SK-N-SH treated with all-trans-retinoic acid at 6 μM for 48 hours (cell line): Measurements from ENCODE around the gene LPXN.

Source experiments
- ATAC-seq: fragments of 200-7000 bp; cut with Tn5 transposase; 3 replicates; pipeline ENCODE4 v1.9.1; 2020; ENCODE audit warnings: mild to moderate bottlenecking, moderate library complexity
- BACH2 ChIP-seq: fragments of 250-450 bp; sonication (Bioruptor Pico); IDR thresholded peaks from 2 replicates; pipeline ENCODE4 v1.9.0; 2021; ENCODE audit warnings: mild to moderate bottlenecking, borderline replicate concordance
- CSDC2 ChIP-seq: fragments of 250-450 bp; sonication (Bioruptor Pico); IDR thresholded peaks from 2 replicates; pipeline ENCODE4 v1.5.0; 2020; ENCODE audit warnings: mild to moderate bottlenecking, moderate library complexity
- ESRRG ChIP-seq: fragments of 250-450 bp; sonication (Bioruptor Pico); IDR thresholded peaks from 2 replicates; pipeline ENCODE4 v1.6.1; 2021; ENCODE audit warnings: mild to moderate bottlenecking
- GLIS3 ChIP-seq: fragments of 250-450 bp; sonication (Bioruptor Pico); IDR thresholded peaks from 2 replicates; pipeline ENCODE4 v1.5.0; 2020; ENCODE audit warnings: mild to moderate bottlenecking, moderate library complexity
- ISL1 ChIP-seq: fragments of 250-450 bp; sonication (Bioruptor Pico); IDR thresholded peaks from 2 replicates; pipeline ENCODE4 v2.1.2; 2022; ENCODE audit warnings: mild to moderate bottlenecking, moderate library complexity
- OSR1 ChIP-seq: fragments of 250-450 bp; sonication (Bioruptor Pico); IDR thresholded peaks from 2 replicates; pipeline ENCODE4 v1.8.0; 2022; ENCODE audit warnings: moderate library complexity, mild to moderate bottlenecking, inconsistent platforms
- PPARA ChIP-seq: fragments of 250-450 bp; sonication (Bioruptor Pico); IDR thresholded peaks from 2 replicates; pipeline ENCODE4 v1.5.0; 2020; ENCODE audit warnings: mild to moderate bottlenecking, borderline replicate concordance
- ZC3H10 ChIP-seq: fragments of 250-450 bp; sonication (Bioruptor Pico); IDR thresholded peaks from 2 replicates; pipeline ENCODE4 v1.5.1; 2021; ENCODE audit warnings: mild to moderate bottlenecking, moderate library complexity
- ZFP3 ChIP-seq: fragments of 250-450 bp; sonication (Bioruptor Pico); IDR thresholded peaks from 2 replicates; pipeline ENCODE4 v1.5.0; 2020; ENCODE audit warnings: mild to moderate bottlenecking, moderate library complexity
- ZFP30 ChIP-seq: fragments of 450-650 bp; formaldehyde crosslinking; IDR thresholded peaks from 2 replicates; pipeline ENCODE4 v1.5.0; 2022; ENCODE audit warnings: mild to moderate bottlenecking, moderate library complexity
- ZNF70 ChIP-seq: fragments of 450-650 bp; formaldehyde crosslinking; IDR thresholded peaks from 2 replicates; pipeline ENCODE4 v1.5.0; 2020; ENCODE audit warnings: mild to moderate bottlenecking, moderate library complexity
- ZNF8 ChIP-seq: fragments of 450-650 bp; formaldehyde crosslinking; IDR thresholded peaks from 2 replicates; pipeline ENCODE4 v1.5.0; 2020; ENCODE audit warnings: mild to moderate bottlenecking, moderate library complexity
- TF ChIP-seq, protein P1 (sequence below): fragments of 250-450 bp; sonication (Bioruptor Pico); IDR thresholded peaks from 2 replicates; pipeline ENCODE4 v1.5.1; 2020; ENCODE audit warnings: low read depth, mild to moderate bottlenecking, moderate library complexity
- TF ChIP-seq, protein P2 (sequence below): fragments of 250-450 bp; sonication (Bioruptor Pico); IDR thresholded peaks from 2 replicates; pipeline ENCODE4 v1.8.0; 2020; ENCODE audit warnings: mild to moderate bottlenecking, moderate library complexity, borderline replicate concordance
- TF ChIP-seq, protein P3 (sequence below): fragments of 250-450 bp; sonication (Bioruptor Pico); IDR thresholded peaks from 2 replicates; pipeline ENCODE4 v1.5.0; 2020; ENCODE audit warnings: mild to moderate bottlenecking, moderate library complexity
- TF ChIP-seq, protein P4 (sequence below): fragments of 250-450 bp; sonication (Bioruptor Pico); IDR thresholded peaks from 2 replicates; pipeline ENCODE4 v1.5.1; 2021; ENCODE audit warnings: mild to moderate bottlenecking, moderate library complexity
- TF ChIP-seq, protein P5 (sequence below): fragments of 250-450 bp; sonication (Bioruptor Pico); IDR thresholded peaks from 2 replicates; pipeline ENCODE4 v1.8.0; 2021; ENCODE audit warnings: low read depth, mild to moderate bottlenecking, moderate library complexity, borderline replicate concordance

The LPXN gene

DNA sequence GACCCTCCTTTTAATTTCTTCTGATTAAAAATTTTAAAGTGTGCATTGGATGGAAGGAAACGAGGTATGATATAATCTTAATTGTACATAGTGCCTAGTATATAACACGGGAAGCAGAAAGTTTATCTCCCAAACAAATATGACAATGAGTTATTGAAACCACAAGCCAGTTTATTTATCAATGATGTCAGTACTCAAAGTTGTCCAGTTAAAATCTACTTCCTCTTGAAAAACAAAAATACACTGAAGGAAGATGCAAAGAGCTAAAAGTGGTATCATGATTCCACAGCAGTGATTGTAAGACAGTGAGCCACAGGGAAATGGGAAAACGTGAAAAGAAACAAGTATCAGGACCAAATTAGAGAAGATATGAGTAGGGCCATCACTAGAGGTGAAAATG lies 48.9 kb downstream of the LPXN start:
- no peak for ATAC-seq
- TF ChIP-seq, protein P1, sequence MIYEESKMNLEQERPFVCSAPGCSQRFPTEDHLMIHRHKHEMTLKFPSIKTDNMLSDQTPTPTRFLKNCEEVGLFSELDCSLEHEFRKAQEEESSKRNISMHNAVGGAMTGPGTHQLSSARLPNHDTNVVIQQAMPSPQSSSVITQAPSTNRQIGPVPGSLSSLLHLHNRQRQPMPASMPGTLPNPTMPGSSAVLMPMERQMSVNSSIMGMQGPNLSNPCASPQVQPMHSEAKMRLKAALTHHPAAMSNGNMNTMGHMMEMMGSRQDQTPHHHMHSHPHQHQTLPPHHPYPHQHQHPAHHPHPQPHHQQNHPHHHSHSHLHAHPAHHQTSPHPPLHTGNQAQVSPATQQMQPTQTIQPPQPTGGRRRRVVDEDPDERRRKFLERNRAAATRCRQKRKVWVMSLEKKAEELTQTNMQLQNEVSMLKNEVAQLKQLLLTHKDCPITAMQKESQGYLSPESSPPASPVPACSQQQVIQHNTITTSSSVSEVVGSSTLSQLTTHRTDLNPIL (CRISPR knock-in tag): no peak
- TF ChIP-seq GLIS3 (CRISPR knock-in tag) (no peak), CSDC2 (no peak), ZC3H10 (CRISPR knock-in tag) (no peak)
- TF ChIP-seq, protein P2, sequence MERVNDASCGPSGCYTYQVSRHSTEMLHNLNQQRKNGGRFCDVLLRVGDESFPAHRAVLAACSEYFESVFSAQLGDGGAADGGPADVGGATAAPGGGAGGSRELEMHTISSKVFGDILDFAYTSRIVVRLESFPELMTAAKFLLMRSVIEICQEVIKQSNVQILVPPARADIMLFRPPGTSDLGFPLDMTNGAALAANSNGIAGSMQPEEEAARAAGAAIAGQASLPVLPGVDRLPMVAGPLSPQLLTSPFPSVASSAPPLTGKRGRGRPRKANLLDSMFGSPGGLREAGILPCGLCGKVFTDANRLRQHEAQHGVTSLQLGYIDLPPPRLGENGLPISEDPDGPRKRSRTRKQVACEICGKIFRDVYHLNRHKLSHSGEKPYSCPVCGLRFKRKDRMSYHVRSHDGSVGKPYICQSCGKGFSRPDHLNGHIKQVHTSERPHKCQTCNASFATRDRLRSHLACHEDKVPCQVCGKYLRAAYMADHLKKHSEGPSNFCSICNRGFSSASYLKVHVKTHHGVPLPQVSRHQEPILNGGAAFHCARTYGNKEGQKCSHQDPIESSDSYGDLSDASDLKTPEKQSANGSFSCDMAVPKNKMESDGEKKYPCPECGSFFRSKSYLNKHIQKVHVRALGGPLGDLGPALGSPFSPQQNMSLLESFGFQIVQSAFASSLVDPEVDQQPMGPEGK (CRISPR knock-in tag): no peak
- TF ChIP-seq, all 23 proteins: peak for 0

DNA sequence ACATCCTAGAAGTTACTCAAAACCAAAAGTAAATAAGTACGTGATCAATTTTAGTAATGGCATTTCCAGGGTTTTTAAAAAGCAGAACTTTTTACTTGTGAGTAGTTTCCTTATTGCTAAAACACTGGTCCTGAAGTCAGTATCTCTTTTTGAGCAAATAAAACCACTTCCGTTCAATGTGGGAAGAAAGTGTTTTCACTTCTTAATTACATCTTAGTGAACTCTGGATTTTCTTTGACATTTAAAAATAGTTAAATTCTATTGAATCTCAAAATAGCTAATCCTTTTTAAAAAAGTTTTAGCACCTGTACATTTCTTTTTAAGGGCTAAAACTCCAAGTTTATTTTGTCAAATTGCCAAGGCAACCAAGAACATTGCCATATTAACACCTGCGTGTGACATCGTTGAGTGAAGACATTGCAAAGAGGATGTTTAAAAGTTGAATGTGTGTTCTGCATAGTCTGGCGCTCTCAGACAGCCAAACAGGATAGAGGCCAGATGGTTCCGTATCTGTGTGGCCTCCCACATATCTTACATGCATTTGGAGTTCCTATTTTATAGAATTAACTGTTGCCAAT lies 50.5 kb downstream of the LPXN start:
- no peak for ATAC-seq
- no peak for TF ChIP-seq OSR1 (CRISPR knock-in tag)
- no peak for TF ChIP-seq PPARA
- no peak for TF ChIP-seq ZFP3 (CRISPR knock-in tag)
- TF ChIP-seq ESRRG (CRISPR knock-in tag): no peak
- TF ChIP-seq, protein P3, sequence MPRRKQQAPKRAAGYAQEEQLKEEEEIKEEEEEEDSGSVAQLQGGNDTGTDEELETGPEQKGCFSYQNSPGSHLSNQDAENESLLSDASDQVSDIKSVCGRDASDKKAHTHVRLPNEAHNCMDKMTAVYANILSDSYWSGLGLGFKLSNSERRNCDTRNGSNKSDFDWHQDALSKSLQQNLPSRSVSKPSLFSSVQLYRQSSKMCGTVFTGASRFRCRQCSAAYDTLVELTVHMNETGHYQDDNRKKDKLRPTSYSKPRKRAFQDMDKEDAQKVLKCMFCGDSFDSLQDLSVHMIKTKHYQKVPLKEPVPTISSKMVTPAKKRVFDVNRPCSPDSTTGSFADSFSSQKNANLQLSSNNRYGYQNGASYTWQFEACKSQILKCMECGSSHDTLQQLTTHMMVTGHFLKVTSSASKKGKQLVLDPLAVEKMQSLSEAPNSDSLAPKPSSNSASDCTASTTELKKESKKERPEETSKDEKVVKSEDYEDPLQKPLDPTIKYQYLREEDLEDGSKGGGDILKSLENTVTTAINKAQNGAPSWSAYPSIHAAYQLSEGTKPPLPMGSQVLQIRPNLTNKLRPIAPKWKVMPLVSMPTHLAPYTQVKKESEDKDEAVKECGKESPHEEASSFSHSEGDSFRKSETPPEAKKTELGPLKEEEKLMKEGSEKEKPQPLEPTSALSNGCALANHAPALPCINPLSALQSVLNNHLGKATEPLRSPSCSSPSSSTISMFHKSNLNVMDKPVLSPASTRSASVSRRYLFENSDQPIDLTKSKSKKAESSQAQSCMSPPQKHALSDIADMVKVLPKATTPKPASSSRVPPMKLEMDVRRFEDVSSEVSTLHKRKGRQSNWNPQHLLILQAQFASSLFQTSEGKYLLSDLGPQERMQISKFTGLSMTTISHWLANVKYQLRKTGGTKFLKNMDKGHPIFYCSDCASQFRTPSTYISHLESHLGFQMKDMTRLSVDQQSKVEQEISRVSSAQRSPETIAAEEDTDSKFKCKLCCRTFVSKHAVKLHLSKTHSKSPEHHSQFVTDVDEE (CRISPR knock-in tag): no peak
- TF ChIP-seq ISL1 (CRISPR knock-in tag): no peak
- TF ChIP-seq, protein P2 (CRISPR knock-in tag): no peak
- TF ChIP-seq ZNF70 (CRISPR knock-in tag): no peak
- TF ChIP-seq CSDC2: no peak
- TF ChIP-seq, protein P4, sequence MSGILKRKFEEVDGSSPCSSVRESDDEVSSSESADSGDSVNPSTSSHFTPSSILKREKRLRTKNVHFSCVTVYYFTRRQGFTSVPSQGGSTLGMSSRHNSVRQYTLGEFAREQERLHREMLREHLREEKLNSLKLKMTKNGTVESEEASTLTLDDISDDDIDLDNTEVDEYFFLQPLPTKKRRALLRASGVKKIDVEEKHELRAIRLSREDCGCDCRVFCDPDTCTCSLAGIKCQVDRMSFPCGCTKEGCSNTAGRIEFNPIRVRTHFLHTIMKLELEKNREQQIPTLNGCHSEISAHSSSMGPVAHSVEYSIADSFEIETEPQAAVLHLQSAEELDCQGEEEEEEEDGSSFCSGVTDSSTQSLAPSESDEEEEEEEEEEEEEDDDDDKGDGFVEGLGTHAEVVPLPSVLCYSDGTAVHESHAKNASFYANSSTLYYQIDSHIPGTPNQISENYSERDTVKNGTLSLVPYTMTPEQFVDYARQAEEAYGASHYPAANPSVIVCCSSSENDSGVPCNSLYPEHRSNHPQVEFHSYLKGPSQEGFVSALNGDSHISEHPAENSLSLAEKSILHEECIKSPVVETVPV (CRISPR knock-in tag): no peak
- TF ChIP-seq, protein P5, sequence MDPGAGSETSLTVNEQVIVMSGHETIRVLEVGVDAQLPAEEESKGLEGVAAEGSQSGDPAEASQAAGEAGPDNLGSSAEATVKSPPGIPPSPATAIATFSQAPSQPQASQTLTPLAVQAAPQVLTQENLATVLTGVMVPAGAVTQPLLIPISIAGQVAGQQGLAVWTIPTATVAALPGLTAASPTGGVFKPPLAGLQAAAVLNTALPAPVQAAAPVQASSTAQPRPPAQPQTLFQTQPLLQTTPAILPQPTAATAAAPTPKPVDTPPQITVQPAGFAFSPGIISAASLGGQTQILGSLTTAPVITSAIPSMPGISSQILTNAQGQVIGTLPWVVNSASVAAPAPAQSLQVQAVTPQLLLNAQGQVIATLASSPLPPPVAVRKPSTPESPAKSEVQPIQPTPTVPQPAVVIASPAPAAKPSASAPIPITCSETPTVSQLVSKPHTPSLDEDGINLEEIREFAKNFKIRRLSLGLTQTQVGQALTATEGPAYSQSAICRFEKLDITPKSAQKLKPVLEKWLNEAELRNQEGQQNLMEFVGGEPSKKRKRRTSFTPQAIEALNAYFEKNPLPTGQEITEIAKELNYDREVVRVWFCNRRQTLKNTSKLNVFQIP (CRISPR knock-in tag): no peak
- TF ChIP-seq BACH2 (CRISPR knock-in tag): no peak
- TF ChIP-seq ZC3H10 (CRISPR knock-in tag): no peak
- TF ChIP-seq ZFP30 (CRISPR knock-in tag): no peak
- TF ChIP-seq, protein P1 (CRISPR knock-in tag): no peak
- TF ChIP-seq ZNF8 (CRISPR knock-in tag): no peak
- TF ChIP-seq, all 23 proteins: peak for 0
